ENCODE measurements around the gene MON2. TPM values are rescaled to one million over a fixed set of nuclear protein-coding genes. Genes with fewer than 3 reads are reported as not detected.

Gene MON2
- total and polyA plus RNA-seq, 10 of the 15 experiments (the other 5 are each of a cell fraction or from before 2014, with no cell fraction given): 5.4 to 34.3 (median 23.4) TPM

GRCh38 chr12:62629413-62629812, 162.8 kb downstream of the MON2 start:
- DNase-seq (ENCODE audit: low read depth, low spot score) (no peak), FAIRE-seq (no peak), ATAC-seq (no peak)
- BruUV-seq (replicated peaks): no TSS peak
- CTCF ChIA-PET: interaction anchor here (0.6 to 1.8 kb wide), 4 partner anchors 11 to 165 kb away, joined by 3 to 6 read pairs (median 4); no protein-coding TSS in a partner anchor
- no peaks in the 10 kb centered on the region for H3K36me3 ChIP-seq (ENCODE audit: control insufficient read depth in 2 of 2, insufficient read depth in 2 of 2, low read length in 1 of 2)
- no peaks in the 10 kb centered on the region for H4K20me1 ChIP-seq (ENCODE audit: control insufficient read depth, insufficient read depth)
- SMC1A ChIA-PET (ENCODE audit: uncharacterized antibody, unreplicated experiment): interaction anchor here (1.0 to 1.1 kb wide), 2 partner anchors 23 to 165 kb away, joined by 3 to 4 read pairs; no protein-coding TSS in a partner anchor
- no peak overlapping the region for H3K9ac ChIP-seq (ENCODE audit: control insufficient read depth, insufficient read depth, low read length)
- H3K4me1 ChIP-seq (ENCODE audit: control insufficient read depth, insufficient read depth, low read length): peaks cover 3% of the 10 kb centered on the region
- intact Hi-C loops (cut with micrococcal nuclease; ENCODE audit: unreplicated experiment): no loop called here
- no peaks in the 10 kb centered on the region for H3K9me3 ChIP-seq (replicated peaks; ENCODE audit: control insufficient read depth, insufficient read depth, low read length)
- in situ Hi-C loops (cut with MboI): no loop called here
- peaks cover 2 to 8% of the 10 kb centered on the region in 2 experiments for H3K27me3 ChIP-seq (replicated peaks in 1 of 2; ENCODE audit: control insufficient read depth in 2 of 2, insufficient read depth in 2 of 2, low read length in 1 of 2)
- POLR2A ChIA-PET: no interaction called here
- H2AFZ ChIP-seq (ENCODE audit: control insufficient read depth, low read depth, low read length): no peak overlapping the region
- H3K79me2 ChIP-seq (ENCODE audit: control insufficient read depth, insufficient read depth, low read length): no peaks in the 10 kb centered on the region
- RAD21 ChIA-PET (ENCODE audit: unreplicated experiment): interaction anchor here (0.9 to 1.3 kb wide), 3 partner anchors 11 to 165 kb away, joined by 4 to 5 read pairs (median 4); no protein-coding TSS in a partner anchor
- no peak overlapping the region for H3K4me2 ChIP-seq (ENCODE audit: control insufficient read depth, insufficient read depth)
- 71% methylated on average over 4 of the region's 4 CpGs for WGBS (ENCODE audit: insufficient coverage, insufficient replicate concordance, low lambda C conversion rate, missing lambda C conversion rate)
- H3K27ac ChIP-seq (ENCODE audit: control insufficient read depth, insufficient read depth): no peak overlapping the region
- no peak overlapping the region for H3K4me3 ChIP-seq
- TF ChIP-seq TCF7 (IDR thresholded peaks at IDR 0.05; ENCODE audit: borderline replicate concordance) (no peak), ZNF592 (IDR thresholded peaks at IDR 0.05) (no peak), SUZ12 (IDR thresholded peaks at IDR 0.05; ENCODE audit: unreplicated experiment) (no peak), KLF5 (IDR thresholded peaks at IDR 0.05; ENCODE audit: partially characterized antibody) (no peak), NFXL1 (IDR thresholded peaks at IDR 0.05; ENCODE audit: borderline replicate concordance) (no peak), TAF1 (IDR thresholded peaks at IDR 0.05; ENCODE audit: borderline replicate concordance, low read depth, low read length) (no peak), SRF (IDR thresholded peaks at IDR 0.05; ENCODE audit: low read depth in 2 of 2, low read length in 2 of 2) (no peak), NR2F1 (conservative IDR thresholded peaks at IDR 0.05) (no peak), CUX1 (IDR thresholded peaks at IDR 0.05; ENCODE audit: insufficient replicate concordance, low read depth, low read length) (no peak), CEBPZ (IDR thresholded peaks at IDR 0.05; ENCODE audit: low read depth, low read length) (no peak), RAD51 (IDR thresholded peaks at IDR 0.05) (no peak), NBN (IDR thresholded peaks at IDR 0.05) (no peak)
